ENCODE results near the gene LHFPL3. TPM values are rescaled to one million over a fixed set of nuclear protein-coding genes. Genes with fewer than 3 reads are reported as not detected.
A peak's percentile ranks its signal among the peaks of the same experiment; 100 is the strongest.

LHFPL3 gene
- total RNA-seq, 4 donors from 2014 or later: not detected

DNA sequence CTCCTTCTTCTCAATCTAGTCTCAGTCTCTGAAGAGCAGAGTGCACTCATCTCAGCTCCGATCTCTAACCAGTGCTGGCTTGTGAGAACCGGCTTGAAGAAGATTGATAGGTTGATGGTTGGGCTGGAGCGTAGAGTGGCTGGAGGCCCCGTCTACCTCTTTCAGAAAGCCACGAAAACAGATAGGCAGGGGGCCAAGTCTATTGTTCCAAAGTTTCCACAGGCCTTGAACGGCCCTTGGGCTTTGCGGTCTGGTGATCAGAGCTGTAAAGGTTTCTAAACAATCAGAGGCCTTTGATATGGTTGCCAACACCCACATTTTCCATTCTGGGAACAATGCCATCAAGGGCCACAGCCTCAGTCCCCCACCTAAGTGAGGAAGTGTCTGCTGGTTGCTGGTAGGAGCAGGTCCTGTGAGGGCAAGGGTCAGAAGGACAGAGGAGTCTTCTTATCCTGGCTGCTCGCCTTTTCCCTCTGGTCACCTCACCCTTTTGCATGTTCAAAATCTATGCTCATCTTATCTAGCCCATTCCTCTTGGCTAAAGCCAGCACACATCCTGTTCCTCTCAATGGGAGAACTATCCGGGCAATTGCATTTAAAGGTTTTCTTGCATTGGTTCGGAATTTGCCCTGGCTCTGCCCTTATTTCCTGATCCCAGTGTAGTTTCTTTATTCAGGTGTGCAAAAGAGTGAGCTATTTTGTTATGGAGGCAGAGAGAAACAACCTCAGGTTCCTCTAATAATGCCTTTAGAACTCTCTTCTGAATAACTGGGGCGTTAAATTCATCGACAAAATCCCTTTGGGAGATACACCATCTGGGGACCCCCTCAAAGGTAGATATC is 615.3 kb downstream of the LHFPL3 start:
- intact Hi-C loops (cut with DNase I): no loop called here
- H3K9me3 ChIP-seq: no peaks in the 10 kb centered on the region
- peak overlapping the region in 2 of 4 donors; percentile 24 to 37 for H3K4me3 ChIP-seq
- no peak for DNase-seq
- H3K27ac ChIP-seq: peak overlapping the region; percentile 89 to 94 (median 92)
- peaks cover 39 to 51% (median 40%) of the 10 kb centered on the region in 3 donors for H3K4me1 ChIP-seq
- H3K27me3 ChIP-seq: no peaks in the 10 kb centered on the region
- peak in 1 of 4 donors; percentile 30 for TF ChIP-seq POLR2A (IDR thresholded peaks at IDR 0.05)
- TF ChIP-seq, protein P1, sequence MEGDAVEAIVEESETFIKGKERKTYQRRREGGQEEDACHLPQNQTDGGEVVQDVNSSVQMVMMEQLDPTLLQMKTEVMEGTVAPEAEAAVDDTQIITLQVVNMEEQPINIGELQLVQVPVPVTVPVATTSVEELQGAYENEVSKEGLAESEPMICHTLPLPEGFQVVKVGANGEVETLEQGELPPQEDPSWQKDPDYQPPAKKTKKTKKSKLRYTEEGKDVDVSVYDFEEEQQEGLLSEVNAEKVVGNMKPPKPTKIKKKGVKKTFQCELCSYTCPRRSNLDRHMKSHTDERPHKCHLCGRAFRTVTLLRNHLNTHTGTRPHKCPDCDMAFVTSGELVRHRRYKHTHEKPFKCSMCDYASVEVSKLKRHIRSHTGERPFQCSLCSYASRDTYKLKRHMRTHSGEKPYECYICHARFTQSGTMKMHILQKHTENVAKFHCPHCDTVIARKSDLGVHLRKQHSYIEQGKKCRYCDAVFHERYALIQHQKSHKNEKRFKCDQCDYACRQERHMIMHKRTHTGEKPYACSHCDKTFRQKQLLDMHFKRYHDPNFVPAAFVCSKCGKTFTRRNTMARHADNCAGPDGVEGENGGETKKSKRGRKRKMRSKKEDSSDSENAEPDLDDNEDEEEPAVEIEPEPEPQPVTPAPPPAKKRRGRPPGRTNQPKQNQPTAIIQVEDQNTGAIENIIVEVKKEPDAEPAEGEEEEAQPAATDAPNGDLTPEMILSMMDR (IDR thresholded peaks at IDR 0.05): no peak
- WGBS, 2 donors: 16 to 31% methylated on average over 8 to 12 of the region's 12 CpGs
- no peaks in the 10 kb centered on the region for H3K36me3 ChIP-seq

DNA sequence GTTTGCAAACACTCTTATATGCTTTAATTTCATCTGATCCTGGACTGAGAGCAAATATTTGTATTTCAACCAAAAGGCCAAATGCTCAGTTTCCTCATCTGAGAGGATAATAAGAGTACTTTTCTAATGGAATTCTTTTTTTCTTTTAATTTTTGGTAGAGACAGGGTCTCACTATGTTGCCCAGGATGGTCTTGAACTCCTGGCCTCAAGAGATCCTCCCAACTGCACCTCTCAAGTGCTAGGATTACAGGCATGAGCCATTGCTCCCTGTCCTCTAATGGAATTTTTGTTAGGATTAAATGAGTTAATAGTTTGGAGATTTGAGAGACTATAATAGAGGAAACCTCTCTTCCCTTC is 617.2 kb downstream of the LHFPL3 start:
- Histone ChIP-seq H3K4me1 (peaks cover 39 to 52% (median 40%) of the 10 kb centered on the region in 3 donors), H3K4me3 (no peak overlapping the region), H3K27ac (peak overlapping the region; percentile 89 to 94 (median 92)), H3K9me3 (no peaks in the 10 kb centered on the region), H3K36me3 (no peaks in the 10 kb centered on the region), H3K27me3 (no peaks in the 10 kb centered on the region)
- intact Hi-C loops (cut with DNase I): no loop called here
- TF ChIP-seq, protein P1 (IDR thresholded peaks at IDR 0.05): no peak
- no peak for TF ChIP-seq POLR2A (IDR thresholded peaks at IDR 0.05)
- no peak for DNase-seq

DNA sequence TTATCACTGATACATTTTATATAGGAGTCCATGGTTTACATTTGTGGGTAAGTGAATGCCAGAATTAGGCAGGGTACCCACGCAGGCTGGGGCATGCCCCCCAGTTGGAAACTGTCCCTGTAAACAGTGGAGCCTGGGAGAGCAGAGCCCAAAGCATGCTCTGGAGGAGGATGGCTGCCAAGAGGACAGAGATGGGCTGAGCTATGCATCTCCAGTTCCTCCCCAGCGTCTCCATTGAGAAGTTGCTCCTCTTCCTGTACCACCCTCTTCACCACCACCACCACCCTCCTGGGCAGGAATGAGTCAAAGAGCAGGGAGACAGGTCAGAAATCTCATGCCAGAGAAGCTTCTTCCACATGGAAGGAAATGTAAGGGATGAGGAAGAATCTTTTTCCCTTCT is 617.9 kb downstream of the LHFPL3 start:
- WGBS, 2 donors: 4 to 13% methylated on average over 2 of the region's 2 CpGs
- DNase-seq: no peak
- intact Hi-C loops (cut with DNase I): no loop called here
- Histone ChIP-seq H3K27ac (peak overlapping the region; percentile 89 to 94 (median 92)), H3K27me3 (no peaks in the 10 kb centered on the region), H3K4me1 (peaks cover 39 to 56% (median 44%) of the 10 kb centered on the region in 3 donors), H3K9me3 (no peaks in the 10 kb centered on the region), H3K36me3 (no peaks in the 10 kb centered on the region), H3K4me3 (no peak overlapping the region)
- TF ChIP-seq, protein P1 (IDR thresholded peaks at IDR 0.05): no peak
- TF ChIP-seq POLR2A (IDR thresholded peaks at IDR 0.05): no peak

DNA sequence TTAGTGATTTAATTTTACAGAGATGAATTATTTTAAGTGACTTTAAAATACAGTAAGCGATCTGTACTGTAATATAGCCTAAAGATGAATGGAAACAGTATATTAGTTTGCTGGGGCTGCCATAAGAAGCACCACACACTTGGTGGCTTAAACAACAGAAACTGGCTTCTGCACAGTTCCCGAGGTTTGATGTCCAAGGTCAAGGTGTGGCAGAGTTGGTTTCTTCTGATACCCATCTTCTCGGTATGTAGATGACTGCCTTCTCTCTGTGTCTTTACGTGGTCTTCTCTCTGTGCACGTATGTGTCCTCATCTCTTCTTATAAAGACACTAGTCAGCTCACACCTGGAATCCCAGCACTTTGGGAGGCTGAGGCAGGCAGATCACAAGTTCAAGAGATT is 621.6 kb downstream of the LHFPL3 start:
- intact Hi-C loops (cut with DNase I): no loop called here
- Histone ChIP-seq H3K4me1 (peaks cover 17 to 25% (median 21%) of the 10 kb centered on the region in 3 donors), H3K27ac (peak overlapping the region in 2 of 4 donors; percentile 21 to 75), H3K36me3 (no peaks in the 10 kb centered on the region), H3K9me3 (no peaks in the 10 kb centered on the region), H3K4me3 (no peak overlapping the region), H3K27me3 (no peaks in the 10 kb centered on the region)
- WGBS, 2 donors: 89 to 90% methylated on average over 3 to 5 of the region's 5 CpGs
- TF ChIP-seq, protein P1 (IDR thresholded peaks at IDR 0.05): no peak
- TF ChIP-seq POLR2A (IDR thresholded peaks at IDR 0.05): no peak
- no peak for DNase-seq

DNA sequence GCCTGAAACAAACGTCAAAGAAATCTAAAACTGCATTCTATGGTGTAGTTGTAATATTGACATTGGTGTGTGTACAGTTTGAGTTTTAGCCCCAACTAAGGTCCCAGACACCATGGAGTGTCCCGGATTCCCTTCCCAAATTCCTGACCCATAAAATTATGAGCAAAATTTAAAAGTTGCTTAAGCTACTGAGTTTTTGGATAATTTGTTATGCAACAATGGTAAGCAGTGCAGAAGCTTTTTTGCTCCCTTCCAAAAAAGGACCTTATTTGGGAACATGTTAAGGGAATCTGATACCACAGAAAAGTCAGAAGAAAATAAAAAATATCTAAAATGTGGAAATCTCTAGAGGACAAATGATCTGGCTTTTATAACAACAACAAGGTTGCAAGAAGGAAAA is 622.4 kb downstream of the LHFPL3 start:
- H3K27me3 ChIP-seq: no peaks in the 10 kb centered on the region
- no peaks in the 10 kb centered on the region for H3K36me3 ChIP-seq
- 52 to 57% methylated on average over 2 of the region's 2 CpGs for WGBS, 2 donors
- no peak for TF ChIP-seq POLR2A (IDR thresholded peaks at IDR 0.05)
- TF ChIP-seq, protein P1 (IDR thresholded peaks at IDR 0.05): no peak
- no peak for DNase-seq
- H3K9me3 ChIP-seq: no peaks in the 10 kb centered on the region
- peaks cover 10 to 17% (median 13%) of the 10 kb centered on the region in 3 donors for H3K4me1 ChIP-seq
- peak overlapping the region; percentile 23 to 77 (median 60) for H3K27ac ChIP-seq
- H3K4me3 ChIP-seq: no peak overlapping the region
- intact Hi-C loops (cut with DNase I): no loop called here

All from esophagus squamous epithelium (tissue), 5 donors.